ENCODE results near the gene SRSF9.

- TF ChIP-seq EZH2 (IDR thresholded peaks at IDR 0.05; ENCODE audit: borderline replicate concordance) (no peak), CTCF (IDR thresholded peaks at IDR 0.05; ENCODE audit: poor library complexity) (no peak), EZH2phosphoT487 (IDR thresholded peaks at IDR 0.05; ENCODE audit: low read depth, severe bottlenecking, unreplicated experiment) (no peak)
Observed at GRCh38 chr12:120488057-120488640, 18.6 kb upstream of the SRSF9 start.

Measured in hepatocyte (in vitro differentiated cells).